ENCODE measurements around the gene SUMO3. TPM values are rescaled to one million over a fixed set of nuclear protein-coding genes. Genes with fewer than 3 reads are reported as not detected.

Gene SUMO3
- total and polyA plus RNA-seq, 2 experiments from 2014 or later = 89.8 to 95.9 TPM

GRCh38 chr21:44803651-44804050 lies 14.2 kb downstream of the SUMO3 start:
- peak overlapping the region; percentile 43 for H3K27ac ChIP-seq
- peaks cover 26% of the 10 kb centered on the region for H3K4me1 ChIP-seq (ENCODE audit: low read depth)
- no peaks in the 10 kb centered on the region for H3K27me3 ChIP-seq
- H3K4me3 ChIP-seq = no peak overlapping the region
- peaks cover 15% of the 10 kb centered on the region for H3K36me3 ChIP-seq
- no peaks in the 10 kb centered on the region for H3K9me3 ChIP-seq (ENCODE audit: low read depth)
- no peak for TF ChIP-seq CTCF (IDR thresholded peaks at IDR 0.05; ENCODE audit: low read depth, low read length)
- peak in 1 of 2 donors; percentile 64 for DNase-seq (ENCODE audit: low read depth in 1 of 2, low spot score in 1 of 2)

GRCh38 chr21:44802396-44803153 lies 15.3 kb downstream of the SUMO3 start:
- Histone ChIP-seq H3K4me1 (ENCODE audit: low read depth) (peaks cover 26% of the 10 kb centered on the region), H3K4me3 (peak overlapping the region; percentile 63), H3K27me3 (no peaks in the 10 kb centered on the region), H3K27ac (peak overlapping the region; percentile 89), H3K9me3 (ENCODE audit: low read depth) (no peaks in the 10 kb centered on the region), H3K36me3 (peaks cover 13% of the 10 kb centered on the region)
- TF ChIP-seq CTCF (IDR thresholded peaks at IDR 0.05; ENCODE audit: low read depth, low read length) = no peak
- DNase-seq (ENCODE audit: low read depth in 1 of 2, low spot score in 1 of 2) = peak in 1 of 2 donors; percentile 20

DNA sequence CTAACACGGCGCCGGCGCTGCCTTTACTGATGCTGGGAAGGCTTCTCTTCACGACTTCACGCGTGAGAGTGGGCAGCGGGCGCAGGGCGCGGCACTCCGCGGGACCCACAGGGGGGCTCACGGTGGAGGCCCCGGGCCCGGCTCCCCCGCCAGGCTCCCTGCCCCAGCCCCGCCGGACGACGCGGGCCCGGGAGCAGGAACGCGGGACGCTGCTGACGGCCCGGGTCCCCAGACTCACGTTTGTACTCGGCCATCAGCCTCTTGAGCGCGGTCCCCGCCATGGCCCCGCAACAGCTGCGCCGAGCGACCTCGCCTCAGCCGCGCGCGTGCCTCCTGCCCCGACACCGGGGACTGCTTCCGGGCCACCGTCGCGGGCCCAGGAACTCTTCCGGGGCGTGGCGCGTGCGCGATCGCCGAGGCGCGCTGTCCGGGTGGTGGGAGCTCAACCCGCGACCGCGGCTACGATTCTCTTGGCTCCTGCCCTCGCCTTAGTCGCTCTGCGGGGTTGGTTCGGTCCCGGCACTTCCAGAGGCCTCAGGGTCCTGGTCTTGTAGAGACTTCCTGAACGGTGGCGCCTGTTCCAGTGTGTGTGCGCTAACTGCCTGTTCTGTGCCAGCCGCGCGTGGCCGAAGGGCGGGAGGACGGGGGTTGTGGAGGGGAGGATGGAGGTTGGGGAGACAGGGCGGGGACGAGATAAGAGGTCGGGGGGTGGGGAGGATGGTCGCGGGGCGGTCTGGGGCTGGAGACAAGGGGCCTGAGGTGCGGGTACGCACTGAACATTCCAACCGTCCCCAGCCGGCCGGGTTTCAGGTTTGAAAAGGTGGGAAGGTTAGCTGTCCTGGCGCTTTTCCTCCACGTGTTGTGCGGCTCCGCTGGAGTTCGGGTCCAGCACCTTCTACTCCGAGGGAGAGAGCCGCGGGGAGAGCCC lies 16.1 kb downstream of the SUMO3 start, which contains the start of gene UBE2G2:
Gene UBE2G2, minus strand, starts transcription at position 353 of the 928 bp plus-strand sequence. Its CDS starts 72 bp downstream, at position 281.
- H3K36me3 ChIP-seq = peaks cover 8% of the 10 kb centered on the region
- peak within 1 kb of the TSS; percentile 89 for H3K27ac ChIP-seq
- DNase-seq (ENCODE audit: low read depth in 1 of 2, low spot score in 1 of 2) = peak; percentile 78 to 88

DNA sequence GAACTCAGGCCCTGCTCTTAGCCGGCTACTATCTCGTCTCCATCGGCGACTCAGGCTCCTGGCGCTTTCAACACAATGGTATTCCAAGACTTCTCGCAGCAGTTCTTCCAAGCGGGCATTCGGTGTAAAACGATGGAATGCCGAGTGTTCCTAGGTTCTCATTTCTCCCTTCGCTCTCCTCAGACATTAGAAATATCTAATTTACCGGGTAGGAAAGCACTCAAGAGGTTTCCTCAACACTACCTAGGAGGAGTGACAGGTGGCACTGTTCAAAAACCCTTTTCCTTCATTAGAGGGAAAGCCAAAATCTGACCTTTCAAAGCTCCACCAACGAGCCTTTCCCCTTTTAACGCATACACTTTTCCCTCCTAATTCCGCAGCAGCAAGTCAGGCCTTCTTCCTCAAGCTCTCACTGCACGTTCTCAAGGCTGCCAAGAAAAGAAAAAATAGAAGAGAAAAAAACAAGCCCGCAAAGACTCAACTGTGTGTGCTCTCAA lies 16.8 kb downstream of the SUMO3 start:
- Histone ChIP-seq H3K4me1 (ENCODE audit: low read depth) (peaks cover 26% of the 10 kb centered on the region), H3K36me3 (peaks cover 1% of the 10 kb centered on the region), H3K27ac (peak overlapping the region; percentile 89), H3K9me3 (ENCODE audit: low read depth) (no peaks in the 10 kb centered on the region), H3K4me3 (peak overlapping the region; percentile 63), H3K27me3 (no peaks in the 10 kb centered on the region)
- peak; percentile 29 for TF ChIP-seq CTCF (IDR thresholded peaks at IDR 0.05; ENCODE audit: low read depth, low read length)
- peak; percentile 33 to 44 for DNase-seq (ENCODE audit: low read depth in 1 of 2, low spot score in 1 of 2)

More for the DNA sequence above, 16.1 kb downstream of the SUMO3 start, which contains the start of gene UBE2G2:
- H3K9me3 ChIP-seq (ENCODE audit: low read depth) = no peaks in the 10 kb centered on the region
- peaks cover 26% of the 10 kb centered on the region for H3K4me1 ChIP-seq (ENCODE audit: low read depth)
- H3K4me3 ChIP-seq = peak within 1 kb of the TSS; percentile 63
- TF ChIP-seq CTCF (IDR thresholded peaks at IDR 0.05; ENCODE audit: low read depth, low read length) = no peak
- no peaks in the 10 kb centered on the region for H3K27me3 ChIP-seq

DNA sequence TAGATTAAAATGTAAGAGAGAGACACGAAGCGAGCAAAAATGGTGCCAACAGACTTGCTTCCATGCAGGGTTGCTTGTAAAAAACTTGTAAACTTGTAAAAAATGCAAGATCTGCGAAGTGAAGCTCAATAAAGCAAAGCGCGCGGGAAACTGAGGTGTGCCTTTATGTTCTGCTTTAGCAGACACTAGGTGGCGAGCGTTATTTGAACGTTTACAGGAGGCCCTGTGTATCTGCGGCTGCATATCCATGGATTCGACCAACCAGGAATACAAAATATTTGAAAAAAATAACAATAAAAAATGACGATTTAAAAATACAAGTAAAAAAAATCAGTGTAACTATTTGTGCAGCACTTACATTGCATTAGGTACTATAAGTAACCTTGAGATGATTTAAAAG lies 17.8 kb downstream of the SUMO3 start:
- H3K4me3 ChIP-seq = peak overlapping the region; percentile 63

More for the DNA sequence above, 17.8 kb downstream of the SUMO3 start:
- peak; percentile 57 for TF ChIP-seq CTCF (IDR thresholded peaks at IDR 0.05; ENCODE audit: low read depth, low read length)
- Histone ChIP-seq H3K4me1 (ENCODE audit: low read depth) (peaks cover 26% of the 10 kb centered on the region), H3K9me3 (ENCODE audit: low read depth) (no peaks in the 10 kb centered on the region), H3K36me3 (no peaks in the 10 kb centered on the region), H3K27me3 (no peaks in the 10 kb centered on the region), H3K27ac (no peak overlapping the region)
- peak; percentile 65 to 69 for DNase-seq (ENCODE audit: low read depth in 1 of 2, low spot score in 1 of 2)
